ENCODE data around the gene TMEM74B. TPM values are rescaled to one million over a fixed set of nuclear protein-coding genes. Genes with fewer than 3 reads are reported as not detected.

TMEM74B gene
- total RNA-seq, 1 experiment from 2014 or later, result 4.9 TPM

GRCh38 chr20:1188347-1188746 lies 3.6 kb upstream of the TMEM74B start:
- Histone ChIP-seq H3K9ac (ENCODE audit: extremely low read depth, insufficient read length, low read length) (no peak overlapping the region), H2BK120ac (ENCODE audit: low read depth, low read length, poor library complexity, severe bottlenecking) (no peak overlapping the region)

More at GRCh38 chr20:1188347-1188746, 3.6 kb upstream of the TMEM74B start:
- Histone ChIP-seq H2BK5ac (ENCODE audit: insufficient read length, low read length) (no peak overlapping the region), H3K18ac (ENCODE audit: insufficient read length, low read depth, low read length) (peak overlapping the region; percentile 53), H3K4ac (ENCODE audit: low read depth, low read length) (no peak overlapping the region), H3K27me3 (ENCODE audit: insufficient read depth, low read length) (peaks cover 14% of the 10 kb centered on the region; the same call in 1 of the 2 replicates), H3K23ac (ENCODE audit: insufficient read length, low read depth, low read length) (peak overlapping the region; percentile 5), H3T11ph (ENCODE audit: low read length) (no peak overlapping the region), H3K79me1 (ENCODE audit: insufficient read depth, low read depth, low read length, poor library complexity, severe bottlenecking) (no peaks in the 10 kb centered on the region), H2AFZ (ENCODE audit: low read length) (no peak overlapping the region), H2BK20ac (ENCODE audit: low read depth, low read length, poor library complexity, severe bottlenecking) (no peak overlapping the region), H3K4me2 (ENCODE audit: insufficient read depth, insufficient read length, low read length) (no peak overlapping the region), H3K56ac (ENCODE audit: insufficient read length, low read depth, low read length) (no peak overlapping the region), H2BK12ac (ENCODE audit: insufficient read length, low read depth, low read length) (no peak overlapping the region), H4K20me1 (ENCODE audit: control insufficient read depth, insufficient read depth, insufficient read length) (no peaks in the 10 kb centered on the region), H4K5ac (ENCODE audit: insufficient read length, low read depth, low read length) (peak overlapping the region; percentile 11), H3K79me2 (ENCODE audit: insufficient read depth, low read length) (no peaks in the 10 kb centered on the region), H3K9me3 (ENCODE audit: control insufficient read depth, low read depth, low read length) (no peaks in the 10 kb centered on the region), H3K23me2 (ENCODE audit: insufficient read length, low read depth, low read length, poor library complexity, severe bottlenecking) (peaks cover 4% of the 10 kb centered on the region), H3K27ac (ENCODE audit: insufficient read length, low read depth, low read length) (no peak overlapping the region), H2BK15ac (ENCODE audit: low read depth, low read length) (no peak overlapping the region), H4K8ac (replicated peaks; ENCODE audit: insufficient read length, low read depth, low read length) (no peak overlapping the region), H4K91ac (ENCODE audit: insufficient read length, low read depth, low read length) (no peak overlapping the region), H3K4me1 (ENCODE audit: insufficient read depth, low read length) (peaks cover 9% of the 10 kb centered on the region; the same call in 1 of the 2 replicates), H2AK5ac (ENCODE audit: insufficient read length, low read length) (no peak overlapping the region), H3K14ac (ENCODE audit: insufficient read depth, low read length) (peak overlapping the region; percentile 15; the same call in 1 of the 2 replicates)
- Mint-ChIP-seq H3K4me3 (no peak overlapping the region), H3K4me1 (peaks cover 10 to 22% of the 10 kb centered on the region in 2 experiments), H3K36me3 (ENCODE audit: insufficient read depth in 1 of 3, low read depth in 3 of 3) (no peaks in the 10 kb centered on the region), H3K27ac (no peak overlapping the region), H3K27me3 (ENCODE audit: low read depth) (peaks cover 48% of the 10 kb centered on the region), H3K9me3 (no peaks in the 10 kb centered on the region; a peak in 2 of 5 replicates)
- TF ChIP-seq, protein P1, sequence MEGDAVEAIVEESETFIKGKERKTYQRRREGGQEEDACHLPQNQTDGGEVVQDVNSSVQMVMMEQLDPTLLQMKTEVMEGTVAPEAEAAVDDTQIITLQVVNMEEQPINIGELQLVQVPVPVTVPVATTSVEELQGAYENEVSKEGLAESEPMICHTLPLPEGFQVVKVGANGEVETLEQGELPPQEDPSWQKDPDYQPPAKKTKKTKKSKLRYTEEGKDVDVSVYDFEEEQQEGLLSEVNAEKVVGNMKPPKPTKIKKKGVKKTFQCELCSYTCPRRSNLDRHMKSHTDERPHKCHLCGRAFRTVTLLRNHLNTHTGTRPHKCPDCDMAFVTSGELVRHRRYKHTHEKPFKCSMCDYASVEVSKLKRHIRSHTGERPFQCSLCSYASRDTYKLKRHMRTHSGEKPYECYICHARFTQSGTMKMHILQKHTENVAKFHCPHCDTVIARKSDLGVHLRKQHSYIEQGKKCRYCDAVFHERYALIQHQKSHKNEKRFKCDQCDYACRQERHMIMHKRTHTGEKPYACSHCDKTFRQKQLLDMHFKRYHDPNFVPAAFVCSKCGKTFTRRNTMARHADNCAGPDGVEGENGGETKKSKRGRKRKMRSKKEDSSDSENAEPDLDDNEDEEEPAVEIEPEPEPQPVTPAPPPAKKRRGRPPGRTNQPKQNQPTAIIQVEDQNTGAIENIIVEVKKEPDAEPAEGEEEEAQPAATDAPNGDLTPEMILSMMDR (conservative IDR thresholded peaks at IDR 0.05), result no peak
- 100% methylated on average over 1 of the region's 1 CpG for WGBS (ENCODE audit: extremely low coverage, insufficient read length, low lambda C conversion rate)
- no peak for DNase-seq

Measured in H9 (cell line).